GM18867 (cell line): ENCODE data around the gene SYTL3.

Source experiments
- ATAC-seq: cut with Tn5 transposase; IDR thresholded peaks from one replicate; pipeline ENCODE4 v1.9.1; 2021; ENCODE audit warnings: mild to moderate bottlenecking, moderate library complexity; ENCODE audit not compliant: unreplicated experiment

Gene SYTL3

GRCh38 chr6:158770533-158771330, 120.9 kb downstream of the SYTL3 start:
- ATAC-seq: no peak

- no peak for ATAC-seq
Observed at GRCh38 chr6:158771399-158772152, 121.7 kb downstream of the SYTL3 start.

- no peak for ATAC-seq
Observed at GRCh38 chr6:158772172-158772571, 122.3 kb downstream of the SYTL3 start.

GRCh38 chr6:158772851-158773371, 123.1 kb downstream of the SYTL3 start:
- ATAC-seq: no peak

GRCh38 chr6:158773581-158774449, 124.0 kb downstream of the SYTL3 start:
- ATAC-seq: no peak

- no peak for ATAC-seq
Observed at GRCh38 chr6:158774717-158775449, 125.0 kb downstream of the SYTL3 start.

GRCh38 chr6:158775832-158776231, 126.0 kb downstream of the SYTL3 start:
- no peak for ATAC-seq

GRCh38 chr6:158776737-158777136, 126.9 kb downstream of the SYTL3 start:
- no peak for ATAC-seq

GRCh38 chr6:158777510-158777909, 127.7 kb downstream of the SYTL3 start:
- no peak for ATAC-seq

- ATAC-seq: no peak
Observed at GRCh38 chr6:158778005-158778527, 128.2 kb downstream of the SYTL3 start.

GRCh38 chr6:158780246-158780884, 130.5 kb downstream of the SYTL3 start:
- no peak for ATAC-seq

- no peak for ATAC-seq
Observed at GRCh38 chr6:158780988-158781691, 131.3 kb downstream of the SYTL3 start.

- no peak for ATAC-seq
Observed at GRCh38 chr6:158781692-158782373, 132.0 kb downstream of the SYTL3 start.

GRCh38 chr6:158782432-158783166, 132.7 kb downstream of the SYTL3 start:
- ATAC-seq: no peak

GRCh38 chr6:158783167-158783450, 133.3 kb downstream of the SYTL3 start:
- no peak for ATAC-seq

- no peak for ATAC-seq
Observed at GRCh38 chr6:158783851-158784250, 134.0 kb downstream of the SYTL3 start.

- no peak for ATAC-seq
Observed at GRCh38 chr6:158784505-158784904, 134.7 kb downstream of the SYTL3 start.

GRCh38 chr6:158785036-158785435, 135.2 kb downstream of the SYTL3 start:
- no peak for ATAC-seq
